ENCODE results near the gene CD69.
A peak's percentile ranks its signal among the peaks of the same experiment; 100 is the strongest.
"Not testable (repeated sequence)": the region's sequence is repeated elsewhere in the genome, so short reads cannot be mapped to it uniquely, and the experiment has no call there.

Gene CD69

DNA sequence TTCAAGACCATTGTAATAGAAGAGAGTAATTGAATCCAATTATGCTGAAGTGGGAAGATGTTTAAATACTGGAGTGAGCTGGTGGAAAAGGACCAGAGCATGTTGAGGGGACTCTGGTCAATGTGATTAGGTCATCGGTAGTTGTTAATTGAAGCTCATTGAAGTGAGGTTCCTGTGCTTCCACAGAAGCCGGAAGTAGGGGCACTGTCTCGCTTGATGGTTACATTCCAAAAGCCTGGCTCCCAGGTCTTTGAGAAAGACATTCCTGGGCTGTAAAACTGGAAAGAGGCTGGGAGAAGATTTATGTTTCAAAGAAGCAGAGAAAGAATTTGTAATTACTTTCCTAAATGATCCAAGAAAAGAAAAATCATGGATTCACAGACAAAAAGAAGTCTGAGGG is 15.5 kb downstream of the CD69 start:
- no peaks in the 10 kb centered on the region for H3K36me3 ChIP-seq (ENCODE audit: control insufficient read depth in 2 of 2, insufficient read depth in 2 of 2, low read length in 2 of 2)
- H3K9ac ChIP-seq (ENCODE audit: low read length in 2 of 2), result no peak overlapping the region
- H3K27ac ChIP-seq (ENCODE audit: low read length), result no peak overlapping the region
- H3K27me3 ChIP-seq (ENCODE audit: control insufficient read depth in 1 of 2, insufficient read depth in 2 of 2, low read length in 2 of 2), result no peaks in the 10 kb centered on the region
- H3K4me1 ChIP-seq (ENCODE audit: control insufficient read depth, insufficient read depth, low read length), result no peaks in the 10 kb centered on the region
- no peak overlapping the region for H3K4me3 ChIP-seq (ENCODE audit: low read length in 2 of 2)
- no peaks in the 10 kb centered on the region for H3K9me3 ChIP-seq (ENCODE audit: control insufficient read depth in 2 of 2, low read length in 2 of 2)

DNA sequence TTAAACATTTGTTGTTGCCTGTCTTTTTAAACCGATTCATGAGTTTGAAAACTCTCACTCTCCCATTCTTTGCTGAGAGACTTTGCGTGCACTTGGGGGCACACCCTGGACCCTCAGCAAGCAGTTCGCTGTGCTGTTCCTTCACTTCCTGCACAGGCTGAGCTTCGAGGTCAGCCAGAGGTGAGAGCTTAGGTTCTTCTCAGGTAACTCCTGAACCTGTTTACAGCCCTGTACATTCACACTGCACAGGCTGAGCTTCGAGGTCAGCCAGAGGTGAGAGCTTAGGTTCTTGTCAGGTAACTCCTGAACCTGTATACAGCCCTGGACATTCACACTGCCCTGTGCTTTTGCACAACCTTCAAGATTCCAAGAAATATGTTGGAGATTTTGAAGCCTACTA is 18.0 kb downstream of the CD69 start:
- Histone ChIP-seq H3K4me1 (ENCODE audit: control insufficient read depth, insufficient read depth, low read length) (no peaks in the 10 kb centered on the region), H3K27me3 (ENCODE audit: control insufficient read depth in 1 of 2, insufficient read depth in 2 of 2, low read length in 2 of 2) (no peaks in the 10 kb centered on the region), H3K36me3 (ENCODE audit: control insufficient read depth in 2 of 2, insufficient read depth in 2 of 2, low read length in 2 of 2) (no peaks in the 10 kb centered on the region), H3K9me3 (ENCODE audit: control insufficient read depth in 2 of 2, low read length in 2 of 2) (no peaks in the 10 kb centered on the region), H3K9ac (ENCODE audit: low read length in 2 of 2) (no peak overlapping the region), H3K27ac (ENCODE audit: low read length) (no peak overlapping the region), H3K4me3 (ENCODE audit: low read length in 2 of 2) (no peak overlapping the region)

DNA sequence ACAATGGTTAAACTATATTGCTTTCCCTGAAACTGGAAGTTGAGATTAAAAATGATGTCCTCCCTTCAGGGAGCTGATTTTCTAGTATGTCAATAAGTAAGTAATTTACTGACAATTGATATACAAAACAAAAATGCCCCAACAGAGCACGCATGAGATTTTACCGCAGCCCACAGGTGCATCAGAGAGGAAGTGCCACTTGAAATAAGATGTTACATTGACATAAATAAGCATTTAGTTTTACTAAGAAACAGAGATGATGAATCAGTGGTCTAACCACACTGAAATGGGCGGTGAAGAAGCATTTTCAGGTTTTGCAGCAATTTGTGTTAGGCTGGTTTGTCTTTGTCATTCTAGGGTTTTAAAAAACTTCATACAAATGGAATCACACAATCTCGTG is 19.0 kb downstream of the CD69 start:
- no peak overlapping the region for H3K4me3 ChIP-seq (ENCODE audit: low read length in 2 of 2)
- no peaks in the 10 kb centered on the region for H3K4me1 ChIP-seq (ENCODE audit: control insufficient read depth, insufficient read depth, low read length)
- H3K27ac ChIP-seq (ENCODE audit: low read length), result no peak overlapping the region
- no peaks in the 10 kb centered on the region for H3K27me3 ChIP-seq (ENCODE audit: control insufficient read depth in 1 of 2, insufficient read depth in 2 of 2, low read length in 2 of 2)
- no peaks in the 10 kb centered on the region for H3K9me3 ChIP-seq (ENCODE audit: control insufficient read depth in 2 of 2, low read length in 2 of 2)
- H3K9ac ChIP-seq (ENCODE audit: low read length in 2 of 2), result no peak overlapping the region
- H3K36me3 ChIP-seq (ENCODE audit: control insufficient read depth in 2 of 2, insufficient read depth in 2 of 2, low read length in 2 of 2), result no peaks in the 10 kb centered on the region

DNA sequence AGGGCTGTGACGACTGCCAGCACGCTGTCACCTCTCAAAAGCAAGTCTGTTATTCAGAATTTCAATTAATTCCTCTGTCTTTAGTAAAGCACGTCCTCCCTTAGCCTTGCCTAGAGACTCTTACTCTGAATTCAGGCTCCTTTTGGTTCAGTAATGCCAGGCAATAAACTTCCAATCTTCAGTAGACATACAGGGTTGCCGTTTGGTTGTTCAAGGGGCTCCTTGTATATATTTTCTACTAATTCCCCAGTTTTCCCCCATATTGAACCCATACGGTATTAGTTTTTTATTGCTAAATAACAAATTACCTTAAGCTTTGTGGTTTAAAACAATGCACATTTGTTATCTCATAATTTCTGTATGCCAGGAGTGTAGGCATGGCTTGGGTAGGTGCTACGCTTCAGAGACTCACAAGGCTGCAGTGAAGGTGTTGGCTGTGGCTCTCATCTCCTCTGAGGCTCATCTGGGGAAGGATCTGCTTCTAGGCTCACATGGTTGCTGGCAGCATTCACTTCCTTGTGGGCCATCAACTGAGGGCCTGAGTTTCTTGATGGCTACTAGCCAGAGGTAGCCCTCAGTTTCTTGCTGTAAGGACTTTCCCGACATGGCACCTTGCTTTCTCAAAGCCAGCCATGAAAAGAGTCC is 20.5 kb downstream of the CD69 start:
- Histone ChIP-seq H3K36me3 (ENCODE audit: control insufficient read depth in 2 of 2, insufficient read depth in 2 of 2, low read length in 2 of 2) (no peaks in the 10 kb centered on the region), H3K4me3 (ENCODE audit: low read length in 2 of 2) (peak overlapping the region in 1 of 2 donors; percentile 50), H3K4me1 (ENCODE audit: control insufficient read depth, insufficient read depth, low read length) (no peaks in the 10 kb centered on the region), H3K27ac (ENCODE audit: low read length) (no peak overlapping the region), H3K9ac (ENCODE audit: low read length in 2 of 2) (no peak overlapping the region), H3K9me3 (ENCODE audit: control insufficient read depth in 2 of 2, low read length in 2 of 2) (no peaks in the 10 kb centered on the region), H3K27me3 (ENCODE audit: control insufficient read depth in 1 of 2, insufficient read depth in 2 of 2, low read length in 2 of 2) (no peaks in the 10 kb centered on the region)

DNA sequence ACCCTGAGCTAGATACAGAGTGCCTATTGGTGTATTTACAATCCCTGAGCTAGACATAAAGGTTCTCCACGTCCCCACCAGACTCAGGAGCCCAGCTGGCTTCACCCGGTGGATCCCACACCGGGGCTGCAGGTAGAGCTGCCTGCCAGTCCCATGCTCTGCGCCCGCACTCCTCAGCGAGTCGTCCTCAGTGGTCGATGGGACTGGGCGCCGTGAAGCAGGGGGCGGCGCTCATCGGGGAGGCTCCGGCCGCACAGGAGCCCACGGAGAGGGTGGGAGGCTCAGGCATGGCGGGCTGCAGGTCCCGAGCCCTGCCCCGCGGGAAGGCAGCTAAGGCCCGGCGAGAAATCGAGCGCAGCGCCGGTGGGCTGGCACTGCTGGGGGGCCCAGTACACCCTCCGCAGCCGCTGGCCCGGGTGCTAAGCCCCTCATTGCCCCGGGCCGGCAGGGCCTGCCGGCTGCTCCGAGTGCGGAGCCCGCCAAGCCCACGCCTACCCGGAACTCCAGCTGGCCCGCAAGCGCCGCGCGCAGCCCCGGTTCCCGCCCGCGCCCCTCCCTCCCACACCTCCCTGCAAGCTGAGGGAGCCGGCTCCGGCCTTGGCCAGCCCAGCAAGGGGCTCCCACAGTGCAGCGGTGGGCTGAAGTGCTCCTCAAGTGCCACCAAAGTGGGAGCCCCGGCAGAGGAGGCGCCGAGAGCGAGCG is 21.1 kb downstream of the CD69 start:
- not testable (repeated sequence) for H3K9ac ChIP-seq (ENCODE audit: low read length in 2 of 2)
- peak overlapping the region in 1 of 2 donors; percentile 50 for H3K4me3 ChIP-seq (ENCODE audit: low read length in 2 of 2)

DNA sequence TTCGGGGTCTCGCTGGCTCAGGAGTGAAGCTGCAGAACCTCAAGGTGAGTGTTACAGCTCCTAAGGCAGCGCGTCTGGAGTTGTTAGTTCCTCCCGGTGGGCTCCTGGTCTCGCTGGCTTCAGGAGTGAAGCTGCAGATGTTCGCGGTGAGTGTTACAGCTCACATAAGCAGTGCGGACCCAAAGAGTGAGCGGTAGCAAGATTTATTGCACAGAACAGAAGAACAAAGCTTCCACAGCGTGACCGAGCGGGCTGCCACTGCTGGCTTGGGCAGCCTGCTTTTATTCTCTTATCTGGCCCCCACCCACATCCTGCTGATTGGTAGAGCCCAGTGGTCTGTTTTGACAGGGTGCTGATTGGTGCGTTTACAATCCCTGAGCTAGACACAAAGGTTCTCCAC is 21.8 kb downstream of the CD69 start:
- H3K4me1 ChIP-seq (ENCODE audit: control insufficient read depth, insufficient read depth, low read length); H3K9ac ChIP-seq (ENCODE audit: low read length in 2 of 2); H3K36me3 ChIP-seq (ENCODE audit: control insufficient read depth in 2 of 2, insufficient read depth in 2 of 2, low read length in 2 of 2); H3K4me3 ChIP-seq (ENCODE audit: low read length in 2 of 2); H3K27ac ChIP-seq (ENCODE audit: low read length); H3K27me3 ChIP-seq (ENCODE audit: control insufficient read depth in 1 of 2, insufficient read depth in 2 of 2, low read length in 2 of 2); H3K9me3 ChIP-seq (ENCODE audit: control insufficient read depth in 2 of 2, low read length in 2 of 2): not testable (repeated sequence)

More for the DNA sequence above, 21.1 kb downstream of the CD69 start:
- H3K9me3 ChIP-seq (ENCODE audit: control insufficient read depth in 2 of 2, low read length in 2 of 2); H3K27me3 ChIP-seq (ENCODE audit: control insufficient read depth in 1 of 2, insufficient read depth in 2 of 2, low read length in 2 of 2); H3K36me3 ChIP-seq (ENCODE audit: control insufficient read depth in 2 of 2, insufficient read depth in 2 of 2, low read length in 2 of 2); H3K27ac ChIP-seq (ENCODE audit: low read length); H3K4me1 ChIP-seq (ENCODE audit: control insufficient read depth, insufficient read depth, low read length): not testable (repeated sequence)

DNA sequence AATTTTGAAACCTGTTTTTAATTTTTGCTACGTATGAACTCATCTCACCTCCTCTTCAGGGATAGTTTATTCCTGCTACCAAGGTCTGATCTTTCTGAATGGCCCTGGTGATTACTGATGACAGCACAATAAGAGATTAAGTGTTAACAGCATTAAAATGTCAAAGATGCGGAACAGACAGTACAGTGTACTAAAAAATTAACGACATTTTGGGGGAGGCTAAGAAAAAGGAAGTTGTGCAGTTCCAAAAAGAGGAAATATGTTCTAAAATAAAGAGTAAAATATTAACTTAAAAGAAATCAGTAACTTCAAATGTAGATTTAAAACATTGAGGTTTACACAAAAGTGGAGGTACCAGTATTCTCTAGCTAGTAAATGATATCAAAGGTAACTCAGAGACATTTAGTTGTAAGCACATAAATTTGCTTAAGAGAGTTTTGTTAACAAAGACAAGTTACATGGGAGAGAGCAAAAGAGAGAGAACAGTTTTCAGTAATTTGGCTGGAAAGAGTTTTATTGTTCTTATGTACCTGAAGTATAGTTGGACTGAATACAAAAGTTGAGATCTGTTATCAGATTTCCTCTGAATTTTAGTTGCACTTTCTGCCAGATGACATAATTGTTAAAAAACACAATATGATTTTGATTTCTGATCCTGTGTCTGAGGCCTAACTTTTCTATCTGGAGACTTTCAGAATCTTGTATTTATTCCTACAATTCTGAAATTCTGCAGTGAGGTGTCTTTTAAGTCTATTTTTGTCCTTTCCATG is 23.6 kb downstream of the CD69 start:
- Histone ChIP-seq H3K4me1 (ENCODE audit: control insufficient read depth, insufficient read depth, low read length) (no peaks in the 10 kb centered on the region), H3K27ac (ENCODE audit: low read length) (no peak overlapping the region), H3K9me3 (ENCODE audit: control insufficient read depth in 2 of 2, low read length in 2 of 2) (no peaks in the 10 kb centered on the region), H3K9ac (ENCODE audit: low read length in 2 of 2) (no peak overlapping the region), H3K36me3 (ENCODE audit: control insufficient read depth in 2 of 2, insufficient read depth in 2 of 2, low read length in 2 of 2) (no peaks in the 10 kb centered on the region), H3K27me3 (ENCODE audit: control insufficient read depth in 1 of 2, insufficient read depth in 2 of 2, low read length in 2 of 2) (no peaks in the 10 kb centered on the region), H3K4me3 (ENCODE audit: low read length in 2 of 2) (no peak overlapping the region)

DNA sequence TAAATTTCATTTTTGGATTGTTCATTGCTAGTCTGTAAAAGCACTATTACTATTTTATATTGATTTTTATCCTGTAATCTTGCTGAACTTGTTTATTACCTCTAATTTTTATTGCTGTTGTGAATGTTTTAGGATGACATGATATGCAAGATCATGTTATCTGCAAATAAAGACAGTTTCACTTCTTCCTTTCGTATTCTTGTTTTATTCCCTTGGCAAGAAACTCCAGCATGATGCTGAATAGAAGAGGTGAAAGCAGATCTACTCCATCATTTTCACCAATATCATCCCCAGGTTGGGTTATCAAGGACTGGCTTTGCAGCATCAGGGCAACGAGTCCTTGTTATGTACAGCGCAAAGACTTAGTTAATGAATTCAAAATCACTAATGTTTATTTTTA is 25.1 kb downstream of the CD69 start:
- Histone ChIP-seq H3K27ac (ENCODE audit: low read length) (no peak overlapping the region), H3K9me3 (ENCODE audit: control insufficient read depth in 2 of 2, low read length in 2 of 2) (no peaks in the 10 kb centered on the region), H3K4me3 (ENCODE audit: low read length in 2 of 2) (no peak overlapping the region), H3K36me3 (ENCODE audit: control insufficient read depth in 2 of 2, insufficient read depth in 2 of 2, low read length in 2 of 2) (no peaks in the 10 kb centered on the region), H3K9ac (ENCODE audit: low read length in 2 of 2) (no peak overlapping the region), H3K4me1 (ENCODE audit: control insufficient read depth, insufficient read depth, low read length) (no peaks in the 10 kb centered on the region), H3K27me3 (ENCODE audit: control insufficient read depth in 1 of 2, insufficient read depth in 2 of 2, low read length in 2 of 2) (no peaks in the 10 kb centered on the region)

DNA sequence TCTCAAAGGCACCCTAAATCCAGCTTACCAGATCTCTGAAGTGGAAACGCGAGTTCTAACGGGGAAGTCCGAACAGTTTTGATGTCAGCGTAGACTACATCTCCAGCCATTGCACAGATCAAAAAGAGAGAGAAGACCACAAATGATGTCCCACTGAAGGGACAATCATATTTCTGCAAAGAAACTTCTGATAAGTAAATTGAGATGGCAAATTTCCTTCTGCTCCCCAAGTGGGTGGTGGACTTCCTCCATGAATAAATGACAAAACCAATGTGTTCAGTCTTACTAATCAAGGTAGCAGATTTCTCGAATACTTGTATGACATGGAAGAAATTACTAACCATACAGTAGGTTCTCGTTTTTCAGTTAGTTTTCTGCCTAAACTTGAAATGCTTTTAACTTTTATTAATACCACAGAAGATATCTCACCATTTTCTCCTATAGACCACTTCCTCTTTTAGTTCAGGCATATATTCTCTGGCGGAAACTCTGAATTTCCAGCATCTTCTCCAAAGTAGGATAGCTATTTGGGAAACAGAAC is 27.7 kb downstream of the CD69 start, which contains the start of gene CLECL1:
Gene CLECL1 (minus strand): TSS at position 177 of the 541 bp plus-strand sequence.
- no peaks in the 10 kb centered on the region for H3K36me3 ChIP-seq (ENCODE audit: control insufficient read depth in 2 of 2, insufficient read depth in 2 of 2, low read length in 2 of 2)
- H3K27ac ChIP-seq (ENCODE audit: low read length), result no peak within 1 kb of the TSS
- H3K9ac ChIP-seq (ENCODE audit: low read length in 2 of 2), result no peak within 1 kb of the TSS
- H3K4me3 ChIP-seq (ENCODE audit: low read length in 2 of 2), result no peak within 1 kb of the TSS
- no peaks in the 10 kb centered on the region for H3K27me3 ChIP-seq (ENCODE audit: control insufficient read depth in 1 of 2, insufficient read depth in 2 of 2, low read length in 2 of 2)
- H3K9me3 ChIP-seq (ENCODE audit: control insufficient read depth in 2 of 2, low read length in 2 of 2), result no peaks in the 10 kb centered on the region
- no peaks in the 10 kb centered on the region for H3K4me1 ChIP-seq (ENCODE audit: control insufficient read depth, insufficient read depth, low read length)

DNA sequence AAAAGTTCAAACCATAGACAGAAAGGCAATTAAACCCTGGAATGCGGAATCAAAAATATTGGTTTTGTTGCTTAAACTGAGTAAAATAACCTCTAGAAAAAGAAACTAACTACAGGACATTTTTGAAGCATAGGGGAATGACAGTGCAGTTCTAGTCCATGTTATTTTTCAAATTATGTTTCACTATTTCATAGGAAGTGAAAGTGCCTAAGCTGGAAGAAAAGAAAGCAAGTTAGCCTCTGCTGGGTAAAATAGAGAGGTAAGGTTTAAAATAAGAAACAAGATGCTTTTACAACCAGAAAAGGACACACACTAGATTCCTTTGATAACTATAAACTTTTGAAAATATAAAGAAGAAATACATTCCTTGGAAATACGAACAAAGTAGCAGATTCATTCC is 28.9 kb downstream of the CD69 start:
- Histone ChIP-seq H3K9me3 (ENCODE audit: control insufficient read depth in 2 of 2, low read length in 2 of 2) (no peaks in the 10 kb centered on the region), H3K4me3 (ENCODE audit: low read length in 2 of 2) (no peak overlapping the region), H3K4me1 (ENCODE audit: control insufficient read depth, insufficient read depth, low read length) (no peaks in the 10 kb centered on the region), H3K27ac (ENCODE audit: low read length) (no peak overlapping the region), H3K27me3 (ENCODE audit: control insufficient read depth in 1 of 2, insufficient read depth in 2 of 2, low read length in 2 of 2) (no peaks in the 10 kb centered on the region), H3K9ac (ENCODE audit: low read length in 2 of 2) (no peak overlapping the region), H3K36me3 (ENCODE audit: control insufficient read depth in 2 of 2, insufficient read depth in 2 of 2, low read length in 2 of 2) (no peaks in the 10 kb centered on the region)
